Gastroesophageal sphincter (tissue), 4 donors: ENCODE results near the gene AXIN1. TPM values are rescaled to one million over a fixed set of nuclear protein-coding genes. Genes with fewer than 3 reads are reported as not detected.

Source experiments
- ATAC-seq: fragments of 150-250 bp; one replicate; pipeline ENCODE4 v1.9.1; 2016; ENCODE audit warnings: mild to moderate bottlenecking, moderate library complexity
- H3K27ac ChIP-seq, 4 donors: fragments of 200-600 bp; sonication (generic) in 3 of 4; 1 replicate in 3 of 4; 2 replicates in 1 of 4; pipeline ENCODE4 v1.5.1; 2016 to 2019
- H3K27me3 ChIP-seq: fragments of 200-600 bp; sonication (generic); one replicate; pipeline ENCODE4 v1.5.1; 2019
- H3K36me3 ChIP-seq, 2 donors: fragments of 200-600 bp; sonication (generic); one replicate each; pipeline ENCODE4 v1.5.1; 2019; ENCODE audit warnings: control low read depth in 1 of 2
- H3K4me1 ChIP-seq, 3 donors: fragments of 200-600 bp; sonication (generic); 1 replicate in 2 of 3; 2 replicates in 1 of 3; pipeline ENCODE4 v1.5.1; 2016 to 2019; ENCODE audit warnings: control low read depth in 2 of 3
- H3K4me3 ChIP-seq, 2 donors: fragments of 200-600 bp; sonication (generic); one replicate each; pipeline ENCODE4 v1.5.1; 2019; ENCODE audit warnings: mild to moderate bottlenecking in 1 of 2, moderate library complexity in 1 of 2
- H3K9me3 ChIP-seq, 3 donors: fragments of 200-600 bp; sonication (generic); one replicate each; pipeline ENCODE4 v1.5.1; 2017 to 2019; ENCODE audit warnings: control low read depth in 2 of 3
- EP300 ChIP-seq: sonication (generic); formaldehyde crosslinking; IDR thresholded peaks from one replicate; pipeline ENCODE4 v1.6.1; 2017; ENCODE audit warnings: antibody characterized with exemption, mild to moderate bottlenecking
- POLR2A ChIP-seq, 2 donors: fragments of 450-650 bp; IDR thresholded peaks; one replicate each; pipeline ENCODE4 v1.6.1; 2017; ENCODE audit warnings: antibody characterized with exemption in 2 of 2, mild to moderate bottlenecking in 2 of 2, moderate library complexity in 1 of 2
- POLR2AphosphoS5 ChIP-seq: sonication (generic); formaldehyde crosslinking; IDR thresholded peaks from one replicate; pipeline ENCODE4 v1.6.1; 2017; ENCODE audit warnings: antibody characterized with exemption
- WGBS, 2 donors: methylation state at CpG; one replicate each; pipeline ENCODE4 v1.1.5; 2018; ENCODE audit warnings: low coverage in 1 of 2; 5-methylcytosine and 5-hydroxymethylcytosine counted together
- total RNA-seq, 4 donors: library from RNA; depleted of rRNA; stranded (reverse); fragments of >200 nt; gene quantifications; one replicate each; pipeline ENCODE4 v1.1.0, GENCODE V29; 2016
- TF ChIP-seq, protein P1 (sequence below), 4 experiments: fragments of 200-600 bp in 2 of 4; fragments of 450-650 bp in 2 of 4; sonication (generic) in 1 of 4; IDR thresholded peaks; one replicate each; pipeline ENCODE4 v1.5.1; 2017 to 2019; ENCODE audit warnings: antibody characterized with exemption in 4 of 4, mild to moderate bottlenecking in 2 of 4, moderate library complexity in 2 of 4

The AXIN1 gene
- total RNA-seq, 4 donors from 2014 or later = 26.0 to 58.8 (median 32.9) TPM

- no peak overlapping the region for H3K4me3 ChIP-seq
- H3K9me3 ChIP-seq = no peaks in the 10 kb centered on the region
- TF ChIP-seq POLR2A (IDR thresholded peaks at IDR 0.05) (no peak), POLR2AphosphoS5 (no peak), EP300 (no peak)
- TF ChIP-seq, protein P1, sequence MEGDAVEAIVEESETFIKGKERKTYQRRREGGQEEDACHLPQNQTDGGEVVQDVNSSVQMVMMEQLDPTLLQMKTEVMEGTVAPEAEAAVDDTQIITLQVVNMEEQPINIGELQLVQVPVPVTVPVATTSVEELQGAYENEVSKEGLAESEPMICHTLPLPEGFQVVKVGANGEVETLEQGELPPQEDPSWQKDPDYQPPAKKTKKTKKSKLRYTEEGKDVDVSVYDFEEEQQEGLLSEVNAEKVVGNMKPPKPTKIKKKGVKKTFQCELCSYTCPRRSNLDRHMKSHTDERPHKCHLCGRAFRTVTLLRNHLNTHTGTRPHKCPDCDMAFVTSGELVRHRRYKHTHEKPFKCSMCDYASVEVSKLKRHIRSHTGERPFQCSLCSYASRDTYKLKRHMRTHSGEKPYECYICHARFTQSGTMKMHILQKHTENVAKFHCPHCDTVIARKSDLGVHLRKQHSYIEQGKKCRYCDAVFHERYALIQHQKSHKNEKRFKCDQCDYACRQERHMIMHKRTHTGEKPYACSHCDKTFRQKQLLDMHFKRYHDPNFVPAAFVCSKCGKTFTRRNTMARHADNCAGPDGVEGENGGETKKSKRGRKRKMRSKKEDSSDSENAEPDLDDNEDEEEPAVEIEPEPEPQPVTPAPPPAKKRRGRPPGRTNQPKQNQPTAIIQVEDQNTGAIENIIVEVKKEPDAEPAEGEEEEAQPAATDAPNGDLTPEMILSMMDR (IDR thresholded peaks at IDR 0.05) = no peak
- ATAC-seq = no peak
- 81 to 89% methylated on average over 3 to 5 of the region's 5 CpGs for WGBS, 2 donors
- no peak overlapping the region for H3K27ac ChIP-seq
- peaks cover 0 to 21% of the 10 kb centered on the region in 2 donors for H3K36me3 ChIP-seq
- peaks cover 0 to 22% (median 0%) of the 10 kb centered on the region in 3 donors for H3K4me1 ChIP-seq
- no peaks in the 10 kb centered on the region for H3K27me3 ChIP-seq
Measured at GRCh38 chr16:320206-320605, 32.3 kb downstream of the AXIN1 start.

- Histone ChIP-seq H3K4me3 (no peak overlapping the region), H3K27me3 (no peaks in the 10 kb centered on the region), H3K27ac (no peak overlapping the region), H3K36me3 (peaks cover 0 to 35% of the 10 kb centered on the region in 2 donors), H3K9me3 (no peaks in the 10 kb centered on the region), H3K4me1 (peaks cover 0 to 8% (median 0%) of the 10 kb centered on the region in 3 donors)
- no peak for ATAC-seq
- WGBS, 2 donors = 64 to 77% methylated on average over 5 to 6 of the region's 22 CpGs
- TF ChIP-seq POLR2A (IDR thresholded peaks at IDR 0.05) = no peak
- TF ChIP-seq, protein P1 (IDR thresholded peaks at IDR 0.05) = no peak
- no peak for TF ChIP-seq EP300
- no peak for TF ChIP-seq POLR2AphosphoS5
Measured at GRCh38 chr16:318628-319027, 33.9 kb downstream of the AXIN1 start.

GRCh38 chr16:317583-317982 is 34.9 kb downstream of the AXIN1 start:
- TF ChIP-seq, protein P1 (IDR thresholded peaks at IDR 0.05) = no peak
- TF ChIP-seq EP300 = no peak
- TF ChIP-seq POLR2AphosphoS5 = no peak
- TF ChIP-seq POLR2A (IDR thresholded peaks at IDR 0.05) = no peak
- WGBS, 2 donors = 88 to 90% methylated on average over 2 to 4 of the region's 5 CpGs
- Histone ChIP-seq H3K4me1 (peaks cover 0 to 8% (median 0%) of the 10 kb centered on the region in 3 donors), H3K27ac (no peak overlapping the region), H3K27me3 (no peaks in the 10 kb centered on the region), H3K36me3 (peaks cover 0 to 45% of the 10 kb centered on the region in 2 donors), H3K4me3 (no peak overlapping the region), H3K9me3 (no peaks in the 10 kb centered on the region)
- ATAC-seq = no peak

DNA sequence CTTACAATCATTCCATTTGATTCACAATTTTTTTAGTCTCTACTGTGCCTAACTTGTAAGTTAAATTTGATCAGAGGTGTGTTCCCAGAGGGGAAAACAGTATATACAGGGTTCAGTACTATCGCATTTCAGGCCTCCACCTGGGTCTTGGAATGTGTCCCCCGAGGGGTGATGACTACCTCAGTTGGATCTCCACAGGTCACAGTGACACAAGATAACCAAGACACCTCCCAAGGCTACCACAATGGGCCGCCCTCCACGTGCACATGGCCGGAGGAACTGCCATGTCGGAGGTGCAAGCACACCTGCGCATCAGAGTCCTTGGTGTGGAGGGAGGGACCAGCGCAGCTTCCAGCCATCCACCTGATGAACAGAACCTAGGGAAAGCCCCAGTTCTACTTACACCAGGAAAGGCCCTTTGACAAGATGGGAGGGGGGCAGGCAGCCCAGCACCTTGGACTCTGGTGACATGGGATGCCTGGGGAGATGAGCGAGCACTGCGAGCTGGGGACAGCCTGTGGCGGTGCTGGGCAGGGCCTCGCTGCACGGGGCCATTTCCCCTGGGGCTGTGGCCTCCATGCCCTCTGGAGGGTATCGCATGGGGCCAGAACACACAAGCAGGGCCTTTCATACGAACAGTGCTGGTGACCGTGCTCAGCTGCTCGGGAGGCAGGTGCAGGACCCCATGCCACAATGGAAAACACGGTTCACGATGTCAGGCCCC is 35.6 kb downstream of the AXIN1 start:
- no peaks in the 10 kb centered on the region for H3K9me3 ChIP-seq
- TF ChIP-seq EP300 = no peak
- no peak for TF ChIP-seq POLR2A (IDR thresholded peaks at IDR 0.05)
- TF ChIP-seq, protein P1 (IDR thresholded peaks at IDR 0.05) = no peak
- TF ChIP-seq POLR2AphosphoS5 = no peak
- ATAC-seq = no peak
- no peak overlapping the region for H3K4me3 ChIP-seq
- 88 to 91% methylated on average over 2 to 5 of the region's 19 CpGs for WGBS, 2 donors
- peaks cover 0 to 7% (median 0%) of the 10 kb centered on the region in 3 donors for H3K4me1 ChIP-seq
- H3K27me3 ChIP-seq = no peaks in the 10 kb centered on the region
- H3K36me3 ChIP-seq = peaks cover 0 to 52% of the 10 kb centered on the region in 2 donors
- H3K27ac ChIP-seq = no peak overlapping the region

DNA sequence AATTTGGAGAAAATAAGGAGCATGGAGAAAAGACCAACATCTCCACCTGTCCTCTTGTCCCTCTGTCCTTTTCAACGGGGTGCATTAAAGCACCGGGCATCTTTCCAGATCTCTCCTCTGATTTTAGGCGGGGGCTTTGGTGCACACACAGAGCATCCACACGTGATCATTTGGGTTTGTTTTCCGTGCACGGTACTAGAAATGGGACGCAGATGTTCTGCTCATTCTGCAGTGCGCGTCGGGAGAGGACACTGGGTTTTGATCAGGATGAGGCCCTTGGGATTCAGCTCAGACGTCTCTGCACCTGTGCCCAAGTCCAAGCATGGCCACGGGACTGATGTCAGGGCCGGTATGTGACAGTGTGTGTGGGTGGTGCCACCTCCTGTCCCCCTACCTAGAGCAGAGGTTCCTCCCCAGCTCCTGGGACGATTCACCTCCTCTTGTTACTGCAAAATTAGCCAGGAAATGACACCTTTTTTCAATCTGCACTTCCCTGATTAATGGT is 37.7 kb downstream of the AXIN1 start:
- WGBS, 2 donors = 66 to 79% methylated on average over 4 to 11 of the region's 14 CpGs
- no peak for TF ChIP-seq EP300
- TF ChIP-seq, protein P1 (IDR thresholded peaks at IDR 0.05) = no peak
- Histone ChIP-seq H3K4me1 (no peaks in the 10 kb centered on the region), H3K9me3 (no peaks in the 10 kb centered on the region), H3K36me3 (peaks cover 0 to 66% of the 10 kb centered on the region in 2 donors), H3K27me3 (no peaks in the 10 kb centered on the region), H3K4me3 (no peak overlapping the region), H3K27ac (no peak overlapping the region)
- ATAC-seq = no peak
